GM12878 (cell line): ENCODE data around the gene DUSP7. TPM values are rescaled to one million over a fixed set of nuclear protein-coding genes. Genes with fewer than 3 reads are reported as not detected.

Experiments
- ATAC-seq: fragments of 200-7000 bp; cut with Tn5 transposase; 3 replicates; pipeline ENCODE4 v1.9.1; 2020; ENCODE audit warnings: mild to moderate bottlenecking, moderate library complexity
- Bru-seq: library from RNA; stranded (reverse); fragments of 400-500 nt; gene quantifications from one replicate; lab custom pipeline; 2021; lab: Mats Ljungman, UMichigan
- BruChase-seq, 2 experiments: library from RNA; stranded (reverse); fragments of 400-500 nt; gene quantifications; one replicate each; lab custom pipeline; 2021; lab: Mats Ljungman, UMichigan
- BruUV-seq: library from RNA; stranded (reverse); fragments of 400-500 nt; replicated peaks from 2 replicates; lab custom pipeline; 2021; lab: Mats Ljungman, UMichigan
- CTCF ChIA-PET: fragments of 300-600 bp; sonication (Branson Sonifier 250); formaldehyde crosslinking; extraction: SDS; loops from one replicate; lab custom pipeline; 2021; ENCODE audit warnings: inconsistent platforms; lab: Yijun Ruan, JAX
- POLR2A ChIA-PET: fragments of 350-600 bp; formaldehyde crosslinking; extraction: SDS; loops from one replicate; lab custom pipeline; 2021; ENCODE audit warnings: inconsistent platforms; lab: Charles Lee
- RAD21 ChIA-PET: fragments of 300-600 bp; sonication (Branson Sonifier 250); formaldehyde crosslinking; loops from one replicate; lab custom pipeline; 2023; ENCODE audit warnings: antibody characterized with exemption; ENCODE audit not compliant: unreplicated experiment; lab: Charles Lee
- SMC1A ChIA-PET: fragments of 300-600 bp; sonication (Branson Sonifier 250); formaldehyde crosslinking; loops from one replicate; lab custom pipeline; 2023; ENCODE audit not compliant: unreplicated experiment, uncharacterized antibody; lab: Charles Lee
- DNase-seq: peaks from one replicate; pipeline ENCODE4 v3.0.0-alpha.2; 2011; ENCODE audit warnings: low read depth, low spot score
- FAIRE-seq: peaks from 3 replicates; lab custom pipeline; 2011; peaks lifted over from hg19 to GRCh38; lab: Jason Lieb, UNC
- H2AFZ ChIP-seq: 2 replicates; pipeline ENCODE4 v1.6.0; 2011; ENCODE audit warnings: low read depth, low read length, control low read depth; ENCODE audit not compliant: control insufficient read depth
- H3K27ac ChIP-seq: 2 replicates; pipeline ENCODE4 v1.5.1; 2011; ENCODE audit warnings: control low read depth; ENCODE audit not compliant: control insufficient read depth, insufficient read depth
- H3K27me3 ChIP-seq, 2 experiments: replicated peaks in 1 of 2; 2 replicates each; pipeline versions ENCODE4 v1.6.0 to v1.6.1; 2011; ENCODE audit warnings: low read length in 1 of 2; ENCODE audit not compliant: control insufficient read depth in 2 of 2, insufficient read depth in 2 of 2
- H3K36me3 ChIP-seq, 2 experiments: 2 replicates each; pipeline ENCODE4 v1.5.1; 2011; ENCODE audit warnings: low read length in 1 of 2; ENCODE audit not compliant: control insufficient read depth in 2 of 2, insufficient read depth in 2 of 2
- H3K4me1 ChIP-seq: 2 replicates; pipeline ENCODE4 v1.6.1; 2011; ENCODE audit warnings: mild to moderate bottlenecking, low read length, moderate library complexity, mixed read lengths; ENCODE audit not compliant: control insufficient read depth, insufficient read depth
- H3K4me2 ChIP-seq: 2 replicates; pipeline ENCODE4 v1.6.0; 2011; ENCODE audit warnings: control low read depth; ENCODE audit not compliant: control insufficient read depth, insufficient read depth
- H3K4me3 ChIP-seq: fragments of 200-600 bp; sonication (generic); 2 replicates; pipeline ENCODE4 v1.5.1; 2016
- H3K79me2 ChIP-seq: 2 replicates; pipeline ENCODE4 v1.6.0; 2011; ENCODE audit warnings: low read length; ENCODE audit not compliant: control insufficient read depth, insufficient read depth
- H3K9ac ChIP-seq: 2 replicates; pipeline ENCODE4 v1.8.0; 2011; ENCODE audit warnings: low read length, control low read depth, mixed read lengths; ENCODE audit not compliant: control insufficient read depth, insufficient read depth
- H3K9me3 ChIP-seq: replicated peaks from 3 replicates; pipeline ENCODE4 v1.5.1; 2011; ENCODE audit warnings: mild to moderate bottlenecking, low read length; ENCODE audit not compliant: control insufficient read depth, insufficient read depth
- H4K20me1 ChIP-seq: 2 replicates; pipeline ENCODE4 v1.6.0; 2011; ENCODE audit not compliant: control insufficient read depth, insufficient read depth
- BHLHE40 ChIP-seq, 2 experiments: fragments of 450-650 bp in 1 of 2; IDR thresholded peaks; 2 replicates each; pipeline ENCODE4 v1.6.1; 2011 to 2017; ENCODE audit warnings: low read depth in 2 of 2, borderline replicate concordance in 1 of 2, improper control_type of control experiment in 1 of 2, low read length in 1 of 2, mild to moderate bottlenecking in 1 of 2
- DPF2 ChIP-seq: fragments of 450-650 bp; IDR thresholded peaks from 2 replicates; pipeline ENCODE4 v1.6.1; 2017; ENCODE audit warnings: mild to moderate bottlenecking
- EGR1 ChIP-seq, 2 experiments: IDR thresholded peaks; 1 replicate in 1 of 2; 2 replicates in 1 of 2; pipeline ENCODE4 v1.6.1; 2011 to 2012; ENCODE audit warnings: low read depth in 2 of 2, low read length in 2 of 2, borderline replicate concordance in 1 of 2, mild to moderate bottlenecking in 1 of 2, moderate library complexity in 1 of 2
- ESRRA ChIP-seq: IDR thresholded peaks from 2 replicates; pipeline ENCODE4 v1.6.1; 2012; ENCODE audit warnings: mild to moderate bottlenecking, low read length, improper control_type of control experiment
- FOS ChIP-seq: IDR thresholded peaks from 3 replicates; pipeline ENCODE4 v1.6.1; 2011; ENCODE audit warnings: borderline replicate concordance; ENCODE audit not compliant: insufficient read length; ENCODE audit errors: extremely low read depth
- GATAD2B ChIP-seq: fragments of 450-650 bp; conservative IDR thresholded peaks from 2 replicates; pipeline ENCODE4 v1.6.1; 2017; ENCODE audit warnings: low read depth, mild to moderate bottlenecking, moderate library complexity
- IKZF2 ChIP-seq, 2 experiments: fragments of 450-650 bp; IDR thresholded peaks; 2 replicates each; pipeline ENCODE4 v1.6.1; 2017; ENCODE audit warnings: mild to moderate bottlenecking in 2 of 2, moderate library complexity in 2 of 2
- KAT2A ChIP-seq: conservative IDR thresholded peaks from 2 replicates; pipeline ENCODE4 v1.6.1; 2011; ENCODE audit warnings: low read depth, low read length; ENCODE audit not compliant: control insufficient read depth
- MEF2A ChIP-seq: IDR thresholded peaks from 2 replicates; pipeline ENCODE4 v1.6.1; 2011; ENCODE audit warnings: low read depth, mild to moderate bottlenecking, low read length, moderate library complexity; ENCODE audit not compliant: insufficient read depth
- NKRF ChIP-seq: fragments of 450-650 bp; conservative IDR thresholded peaks from 2 replicates; pipeline ENCODE4 v1.6.1; 2017; ENCODE audit warnings: mild to moderate bottlenecking, moderate library complexity
- NR2F1 ChIP-seq: fragments of 450-650 bp; conservative IDR thresholded peaks from 2 replicates; pipeline ENCODE4 v1.6.1; 2017; ENCODE audit warnings: mild to moderate bottlenecking
- POLR2A ChIP-seq: IDR thresholded peaks from 2 replicates; pipeline ENCODE4 v1.6.1; 2011; ENCODE audit warnings: low read depth, mild to moderate bottlenecking, low read length
- RAD51 ChIP-seq: fragments of 450-650 bp; IDR thresholded peaks from 2 replicates; pipeline ENCODE4 v1.6.1; 2016; ENCODE audit warnings: moderate library complexity, mild to moderate bottlenecking, inconsistent platforms
- RB1 ChIP-seq: fragments of 450-650 bp; formaldehyde crosslinking; IDR thresholded peaks from 2 replicates; pipeline ENCODE4 v1.6.1; 2017; ENCODE audit warnings: mild to moderate bottlenecking, borderline replicate concordance
- SIN3A ChIP-seq: IDR thresholded peaks from 2 replicates; pipeline ENCODE4 v1.6.1; 2012; ENCODE audit warnings: low read depth, low read length, improper control_type of control experiment
- SMARCA5 ChIP-seq: fragments of 450-650 bp; IDR thresholded peaks from 2 replicates; pipeline ENCODE4 v1.6.1; 2017; ENCODE audit warnings: mild to moderate bottlenecking
- SP1 ChIP-seq: IDR thresholded peaks from one replicate; pipeline ENCODE4 v1.6.1; 2011; ENCODE audit warnings: low read depth, low read length
- ZNF207 ChIP-seq: fragments of 450-650 bp; IDR thresholded peaks from 2 replicates; pipeline ENCODE4 v1.6.1; 2014; ENCODE audit warnings: antibody characterized with exemption, mild to moderate bottlenecking, borderline replicate concordance
- ZNF24 ChIP-seq: fragments of 450-650 bp; IDR thresholded peaks from 2 replicates; pipeline ENCODE4 v1.6.1; 2017; ENCODE audit warnings: antibody characterized with exemption, mild to moderate bottlenecking
- WGBS: methylation state at CpG from one replicate; pipeline ENCODE4 v1.1.6; 2016; ENCODE audit warnings: low lambda C conversion rate; ENCODE audit not compliant: insufficient replicate concordance, insufficient coverage; ENCODE audit errors: missing lambda C conversion rate; 5-methylcytosine and 5-hydroxymethylcytosine counted together
- in situ Hi-C: fragments of 300-500 bp; cut with MboI; formaldehyde crosslinking; loops from 9 replicates; pipeline ENCODE4 v1.14.3; 2018; ENCODE audit warnings: mixed read lengths
- intact Hi-C: fragments of 100-400 bp; cut with micrococcal nuclease; formaldehyde crosslinking; loops from one replicate; pipeline ENCODE4 v1.14.2; 2022; ENCODE audit not compliant: unreplicated experiment
- long read RNA-seq, 2 experiments: library from polyadenylated mRNA; unstranded; transcript quantifications; one replicate each; pipeline ENCODE4 v2.0.0, GENCODE V29; 2019 to 2020
- polyA minus RNA-seq, 3 experiments: library from RNA; depleted of rRNA, polyadenylated mRNA; stranded (reverse); fragments of >200 nt; gene quantifications; 2 replicates each; pipeline ENCODE4 v1.2.3, GENCODE V29; 2011
- polyA plus RNA-seq, 11 experiments: library from polyadenylated mRNA; depleted of rRNA in 4 of 11; unstranded in 6 of 11; stranded (reverse) in 5 of 11; fragments of >200 nt; fragmentation: Nextera tagmentation in 4 of 11; fragmentation: Illumina TruSeq in 1 of 11; extraction: Ambion mirVana in 4 of 11; extraction: Trizol in 1 of 11; gene quantifications; 1 replicate in 1 of 11; 2 replicates in 10 of 11; pipeline versions ENCODE4 v1.2.1 to v1.2.3, GENCODE V29; 2011 to 2016; ENCODE audit warnings: inconsistent platforms in 2 of 11, missing spikeins in 2 of 11, low read depth in 1 of 11
- total RNA-seq, 4 experiments: library from RNA; depleted of rRNA in 3 of 4; stranded (reverse); fragments of >200 nt in 3 of 4; fragmentation: Illumina TruSeq in 1 of 4; extraction: Trizol in 1 of 4; gene quantifications; 2 replicates each; pipeline versions ENCODE4 v1.2.1 to v1.2.3, GENCODE V29; 2013 to 2021

Gene DUSP7
- total RNA-seq (2013; cell fraction: nucleolus; rRNA removed) = 27.3 and 28.8 TPM in 2 replicates
- total RNA-seq (2014; rRNA removed) (13.0 TPM in 2 replicates), total RNA-seq (2014; rRNA removed; fragmentation: Illumina TruSeq; extraction: Trizol) (4.9 and 5.5 TPM in 2 replicates), total RNA-seq (2021) (16.0 and 17.5 TPM in 2 replicates), polyA plus RNA-seq (2011; rRNA removed) (9.7 and 17.0 TPM in 2 replicates), polyA plus RNA-seq (2014; fragmentation: Illumina TruSeq; extraction: Trizol) (4.8 and 10.3 TPM in 2 replicates), polyA plus RNA-seq (2014; fragmentation: Nextera tagmentation; extraction: Ambion mirVana) (under 1 TPM; 0.73 to 0.82 TPM), polyA plus RNA-seq (2014; rRNA removed) (16.1 and 18.2 TPM in 2 replicates), polyA plus RNA-seq (2016; fragmentation: Nextera tagmentation; extraction: Ambion mirVana) (1 to 10 TPM; 1.7 TPM), polyA minus RNA-seq (2011; rRNA and poly(A)+ RNA removed) (32.2 and 48.1 TPM in 2 replicates), Bru-seq, nascent RNA (percentile 72 among the genes with signal in this experiment), BruChase-seq, experiment 1, labeled RNA remaining after a 6-hour chase (percentile 74 among the genes with signal in this experiment), BruChase-seq, experiment 2, labeled RNA remaining after a 2-hour chase (percentile 87 among the genes with signal in this experiment)
- polyA plus RNA-seq (2011; ENCODE audit: low read depth) = 2.5 TPM
- polyA plus RNA-seq (2011; cell fraction: cytosol; rRNA removed) = 24.2 and 27.7 TPM in 2 replicates
- polyA plus RNA-seq (2011; cell fraction: nucleus; rRNA removed) = 37.1 and 37.4 TPM in 2 replicates
- 5.4 and 6.3 TPM in 2 replicates for polyA plus RNA-seq (2012)
- polyA minus RNA-seq (2011; cell fraction: cytosol; rRNA and poly(A)+ RNA removed) = 17.5 and 17.6 TPM in 2 replicates
- polyA minus RNA-seq (2011; cell fraction: nucleus; rRNA and poly(A)+ RNA removed) = 28.3 and 42.2 TPM in 2 replicates
- long read RNA-seq, experiment 1, partial matches to known transcripts = 0 of 7 reads
- long read RNA-seq, experiment 1, other reads (novel, unspliced or antisense) = 6 of 7 reads
- long read RNA-seq, experiment 2, partial matches to known transcripts = 0 of 3 reads
- long read RNA-seq, experiment 2, other reads (novel, unspliced or antisense) = 3 of 3 reads

DNA sequence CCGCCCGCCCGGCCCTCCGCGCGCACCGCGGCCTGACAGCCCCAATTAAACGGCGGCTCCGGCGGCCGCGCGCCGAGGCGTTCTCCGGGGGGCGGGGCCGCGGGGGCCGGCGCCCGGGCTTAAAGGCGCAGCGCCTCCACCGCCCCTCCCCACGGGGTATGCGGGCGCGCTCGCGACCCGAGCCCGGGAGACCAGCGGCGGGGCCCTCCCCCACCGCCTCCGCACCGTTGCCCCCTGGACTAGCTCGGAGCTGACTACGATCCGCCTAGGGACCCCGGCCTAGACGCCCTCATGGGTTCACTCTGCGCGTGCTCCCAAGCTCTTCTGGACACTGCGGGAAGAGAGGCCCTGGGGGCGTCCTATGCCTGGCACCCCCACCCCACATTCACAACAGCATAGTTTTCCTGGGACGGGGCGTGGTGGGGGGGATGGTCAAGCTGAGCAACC is at the start of gene DUSP7:
Gene DUSP7, minus strand, starts transcription at position 51 of the 447 bp plus-strand sequence. CDS start 205 bp downstream, outside the sequence.
- intact Hi-C loops (loop anchor here (5.0 kb wide), 1 partner anchor 51 kb away; no protein-coding TSS in a partner anchor), in situ Hi-C loops (no loop called here)
- Histone ChIP-seq H2AFZ (peak within 1 kb of the TSS; percentile 97), H3K4me3 (peak within 1 kb of the TSS; percentile 100), H4K20me1 (no peaks in the 10 kb centered on the region), H3K4me2 (peak within 1 kb of the TSS; percentile 100), H3K9ac (peak within 1 kb of the TSS; percentile 93), H3K79me2 (peaks cover 41% of the 10 kb centered on the region), H3K4me1 (peaks cover 29% of the 10 kb centered on the region), H3K27me3 (no peaks in the 10 kb centered on the region), H3K36me3 (peaks cover 0 to 2% of the 10 kb centered on the region in 2 experiments; a peak in 2 of 4 replicates), H3K9me3 (no peaks in the 10 kb centered on the region), H3K27ac (peak within 1 kb of the TSS; percentile 83)
- ATAC-seq (peak; percentile 47), DNase-seq (no peak), FAIRE-seq (no peak)
- BruUV-seq = no TSS peak
- RAD21 ChIA-PET = interaction anchor here (0.9 to 5.7 kb wide), 19 partner anchors 20 to 169 kb away, joined by 3 to 75 read pairs (median 4); partner anchors contain the start of genes PARP3, POC1A, RPL29 and RRP9
- SMC1A ChIA-PET = interaction anchor here (0.9 to 9.7 kb wide), 8 partner anchors 15 to 145 kb away, joined by 3 to 179 read pairs (median 7); partner anchors contain the start of gene POC1A
- WGBS = 2% methylated on average over 44 of the region's 51 CpGs
- CTCF ChIA-PET = interaction anchor here (0.6 to 9.7 kb wide), 22 partner anchors 9 to 180 kb away, joined by 3 to 334 read pairs (median 5); partner anchors contain the start of genes POC1A, RPL29 and RRP9
- POLR2A ChIA-PET = interaction anchor here (0.5 to 1.8 kb wide), 27 partner anchors 11 to 223 kb away, joined by 3 to 8 read pairs (median 4); partner anchors contain the start of genes ABHD14B, ACY1 and POC1A
- TF ChIP-seq BHLHE40 (IDR thresholded peaks at IDR 0.05; ENCODE audit: borderline replicate concordance in 1 of 2, low read depth in 2 of 2, low read length in 1 of 2) (peak; percentile 31 to 47; a peak in 3 of 4 replicates), EGR1 (IDR thresholded peaks at IDR 0.05; ENCODE audit: borderline replicate concordance in 1 of 2, low read depth in 2 of 2, low read length in 2 of 2) (peak in 1 of 2 experiments; percentile 58; a peak in 1 of 3 replicates), RAD51 (no peak), ESRRA (no peak), NKRF (0 out of 2 replicates have a peak, but pooled peaks have one; percentile 45), SIN3A (peak; percentile 67), POLR2A (0 out of 2 replicates have a peak, but pooled peaks have one; percentile 21), RB1 (peak; percentile 17; the same call in 1 of the 2 replicates), DPF2 (no peak), MEF2A (no peak), GATAD2B (peak; percentile 70), SMARCA5 (0 out of 2 replicates have a peak, but pooled peaks have one; percentile 29), ZNF207 (0 out of 2 replicates have a peak, but pooled peaks have one; percentile 51), IKZF2 (IDR thresholded peaks at IDR 0.05) (peak in 1 of 2 experiments; percentile 45; a peak in 2 of 4 replicates), KAT2A (no peak), FOS (no peak), ZNF24 (no peak), SP1 (peak; percentile 40), NR2F1 (peak; percentile 31; the same call in 1 of the 2 replicates)
